ENCODE data around the gene GATD1.

DNA sequence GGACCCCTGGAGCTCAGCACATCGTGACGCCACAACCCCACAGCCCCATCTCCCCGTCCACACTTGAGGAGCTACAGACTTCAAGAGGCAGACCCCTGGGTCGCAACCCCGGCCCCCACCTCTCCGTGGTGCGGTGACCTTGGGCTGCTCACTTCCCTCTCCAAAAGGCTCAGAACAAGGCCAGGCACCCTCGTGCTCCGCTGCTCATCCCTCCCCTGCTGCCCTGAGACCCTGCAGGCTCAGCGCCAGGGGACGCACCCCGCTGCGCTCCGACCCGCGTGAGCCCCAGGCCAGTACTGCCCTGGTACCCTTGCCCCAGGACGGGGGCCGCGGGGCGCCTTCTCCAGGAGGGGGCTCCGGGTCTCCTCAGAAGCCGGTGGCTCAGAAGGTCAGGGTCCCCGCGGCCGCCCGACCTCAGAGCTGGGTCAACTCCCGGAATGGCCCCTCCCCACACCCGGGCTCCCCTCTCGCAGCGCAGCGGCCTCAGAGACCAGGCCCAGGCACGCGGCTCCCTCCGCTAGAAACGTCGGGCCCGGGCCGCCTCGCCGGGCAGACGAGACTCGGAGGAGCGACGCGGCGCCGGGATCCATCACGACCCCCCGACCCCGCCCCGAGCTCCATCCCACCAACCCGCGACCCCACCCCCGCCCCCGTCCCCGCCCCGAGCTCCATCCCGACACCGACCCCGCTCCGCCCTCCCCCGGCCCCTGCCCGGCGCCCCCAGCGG is 563 bp downstream of the GATD1 start:
- TF ChIP-seq, protein P1, sequence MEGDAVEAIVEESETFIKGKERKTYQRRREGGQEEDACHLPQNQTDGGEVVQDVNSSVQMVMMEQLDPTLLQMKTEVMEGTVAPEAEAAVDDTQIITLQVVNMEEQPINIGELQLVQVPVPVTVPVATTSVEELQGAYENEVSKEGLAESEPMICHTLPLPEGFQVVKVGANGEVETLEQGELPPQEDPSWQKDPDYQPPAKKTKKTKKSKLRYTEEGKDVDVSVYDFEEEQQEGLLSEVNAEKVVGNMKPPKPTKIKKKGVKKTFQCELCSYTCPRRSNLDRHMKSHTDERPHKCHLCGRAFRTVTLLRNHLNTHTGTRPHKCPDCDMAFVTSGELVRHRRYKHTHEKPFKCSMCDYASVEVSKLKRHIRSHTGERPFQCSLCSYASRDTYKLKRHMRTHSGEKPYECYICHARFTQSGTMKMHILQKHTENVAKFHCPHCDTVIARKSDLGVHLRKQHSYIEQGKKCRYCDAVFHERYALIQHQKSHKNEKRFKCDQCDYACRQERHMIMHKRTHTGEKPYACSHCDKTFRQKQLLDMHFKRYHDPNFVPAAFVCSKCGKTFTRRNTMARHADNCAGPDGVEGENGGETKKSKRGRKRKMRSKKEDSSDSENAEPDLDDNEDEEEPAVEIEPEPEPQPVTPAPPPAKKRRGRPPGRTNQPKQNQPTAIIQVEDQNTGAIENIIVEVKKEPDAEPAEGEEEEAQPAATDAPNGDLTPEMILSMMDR (IDR thresholded peaks at IDR 0.05; ENCODE audit: insufficient read depth, low read depth, low read length): no peak
- no peak for TF ChIP-seq EZH2 (IDR thresholded peaks at IDR 0.05; ENCODE audit: insufficient read depth, low read length)
